ENCODE results near the gene GPX1. TPM values are rescaled to one million over a fixed set of nuclear protein-coding genes. Genes with fewer than 3 reads are reported as not detected.

GPX1 gene
- total and polyA plus RNA-seq, 10 of the 15 experiments (the other 5 are each of a cell fraction or from before 2014, with no cell fraction given), result 32.0 to 1,121 (median 400) TPM

GRCh38 chr3:49333916-49334633, 24.1 kb downstream of the GPX1 start (continued):
- TF ChIP-seq ZNF687 (IDR thresholded peaks at IDR 0.05), result no peak
- no peak for TF ChIP-seq NR2C2 (IDR thresholded peaks at IDR 0.05; ENCODE audit: borderline replicate concordance, control insufficient read depth, insufficient read length, low read depth)
- no peak for TF ChIP-seq SP1 (IDR thresholded peaks at IDR 0.05; ENCODE audit: low read depth, low read length)
- TF ChIP-seq ELK1 (IDR thresholded peaks at IDR 0.05; ENCODE audit: low read depth, low read length), result no peak
- no peak for TF ChIP-seq PAX8 (IDR thresholded peaks at IDR 0.05)
- TF ChIP-seq YY1 (IDR thresholded peaks at IDR 0.05; ENCODE audit: low read depth, low read length), result no peak
- TF ChIP-seq POLR2A (IDR thresholded peaks at IDR 0.05; ENCODE audit: low read depth, low read length), result no peak
- TF ChIP-seq MTA2 (IDR thresholded peaks at IDR 0.05; ENCODE audit: low read depth), result no peak
- no peak for TF ChIP-seq TCF7 (IDR thresholded peaks at IDR 0.05; ENCODE audit: borderline replicate concordance)
- no peak for TF ChIP-seq JUNB (IDR thresholded peaks at IDR 0.05)
- TF ChIP-seq CBX3 (IDR thresholded peaks at IDR 0.05; ENCODE audit: borderline replicate concordance, low read depth), result no peak
- no peak for TF ChIP-seq KLF5 (IDR thresholded peaks at IDR 0.05; ENCODE audit: partially characterized antibody)
- TF ChIP-seq FOXK2 (IDR thresholded peaks at IDR 0.05), result no peak

Measured in GM12878 (cell line).